BJ (cell line): ENCODE measurements around the gene EFHC1. TPM values are rescaled to one million over a fixed set of nuclear protein-coding genes. Genes with fewer than 3 reads are reported as not detected.

Source experiments
- CTCF ChIA-PET: fragments of 350-600 bp; formaldehyde crosslinking; extraction: SDS; loops from one replicate; lab custom pipeline; 2021; ENCODE audit warnings: antibody characterized with exemption, inconsistent platforms; lab: Yijun Ruan, JAX
- POLR2A ChIA-PET: fragments of 300-600 bp; sonication (Branson Sonifier 250); formaldehyde crosslinking; extraction: SDS; loops from one replicate; lab custom pipeline; 2021; ENCODE audit warnings: antibody characterized with exemption; lab: Charles Lee
- DNase-seq: peaks from one replicate; pipeline ENCODE4 v3.0.0-alpha.2; 2011; ENCODE audit warnings: low read depth
- H3K27me3 ChIP-seq: 2 replicates; pipeline ENCODE4 v1.6.0; 2011; ENCODE audit warnings: low read length; ENCODE audit not compliant: control insufficient read depth, insufficient read depth
- H3K36me3 ChIP-seq: 2 replicates; pipeline ENCODE4 v1.5.1; 2011; ENCODE audit warnings: low read length; ENCODE audit not compliant: control insufficient read depth, insufficient read depth
- H3K4me3 ChIP-seq: 2 replicates; pipeline ENCODE4 v1.5.1; 2011; ENCODE audit warnings: low read depth, mild to moderate bottlenecking, control low read depth, low read length
- CTCF ChIP-seq: IDR thresholded peaks from 2 replicates; pipeline ENCODE4 v1.5.1; 2011; ENCODE audit warnings: low read depth, mild to moderate bottlenecking, control low read depth, inconsistent platforms, low read length, moderate library complexity; ENCODE audit not compliant: insufficient read depth
- polyA plus RNA-seq: library from polyadenylated mRNA; depleted of rRNA; stranded (reverse); fragments of >200 nt; gene quantifications from 2 replicates; pipeline ENCODE4 v1.2.3, GENCODE V29; 2011

EFHC1 gene
- polyA plus RNA-seq, 1 experiment = 16.6 TPM

DNA sequence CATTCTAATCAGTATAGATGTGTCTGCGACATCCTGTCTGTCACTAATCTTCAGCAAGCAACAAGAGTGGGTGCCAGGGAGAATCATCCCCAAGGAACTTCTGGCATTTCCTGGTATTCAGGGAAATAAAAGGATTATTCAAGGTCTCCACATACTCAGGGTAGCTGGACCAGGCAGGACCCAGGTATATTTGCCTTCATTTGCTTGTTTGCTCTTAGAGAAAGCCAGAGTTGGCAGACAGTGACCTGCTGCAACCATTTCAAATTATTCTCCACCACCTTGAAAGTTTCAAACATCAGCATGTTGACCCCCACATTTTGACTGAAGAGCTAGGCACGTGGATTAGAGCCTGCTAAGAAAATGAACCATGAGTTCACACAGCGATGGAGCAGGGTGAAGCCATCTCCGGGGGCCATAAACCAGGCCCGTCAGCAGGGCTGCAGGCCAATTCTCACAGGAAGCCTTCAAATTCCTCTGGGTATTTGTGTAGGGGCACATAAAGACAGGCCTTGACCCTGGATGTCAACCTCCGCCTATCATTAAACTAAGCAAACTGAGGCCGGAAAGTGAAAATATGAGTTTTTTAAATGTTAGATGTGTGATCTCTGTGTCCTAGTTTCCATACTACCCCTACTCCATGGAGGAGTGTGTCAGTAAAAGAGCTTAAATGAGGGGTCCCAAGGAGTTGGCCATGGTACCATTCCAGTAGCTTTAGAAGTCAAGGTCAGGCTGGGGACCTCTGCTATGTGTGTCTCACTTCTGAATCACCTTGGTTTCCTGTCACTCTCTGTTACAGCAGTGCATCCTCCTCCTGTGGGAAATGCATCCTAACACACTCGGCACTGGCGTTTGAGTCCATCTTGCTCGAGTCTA lies 123.8 kb downstream of the EFHC1 start:
- no peak for DNase-seq
- CTCF ChIA-PET = interaction anchor here (0.7 to 3.8 kb wide), 6 partner anchors 12 to 339 kb away, joined by 3 to 20 read pairs (median 4); partner anchors contain the start of gene TRAM2
- TF ChIP-seq CTCF = no peak
- Histone ChIP-seq H3K4me3 (no peak overlapping the region), H3K27me3 (no peaks in the 10 kb centered on the region), H3K36me3 (0 out of 2 replicates have a peak, but pooled peaks cover 1% of the 10 kb centered on the region)
- POLR2A ChIA-PET = no interaction called here

DNA sequence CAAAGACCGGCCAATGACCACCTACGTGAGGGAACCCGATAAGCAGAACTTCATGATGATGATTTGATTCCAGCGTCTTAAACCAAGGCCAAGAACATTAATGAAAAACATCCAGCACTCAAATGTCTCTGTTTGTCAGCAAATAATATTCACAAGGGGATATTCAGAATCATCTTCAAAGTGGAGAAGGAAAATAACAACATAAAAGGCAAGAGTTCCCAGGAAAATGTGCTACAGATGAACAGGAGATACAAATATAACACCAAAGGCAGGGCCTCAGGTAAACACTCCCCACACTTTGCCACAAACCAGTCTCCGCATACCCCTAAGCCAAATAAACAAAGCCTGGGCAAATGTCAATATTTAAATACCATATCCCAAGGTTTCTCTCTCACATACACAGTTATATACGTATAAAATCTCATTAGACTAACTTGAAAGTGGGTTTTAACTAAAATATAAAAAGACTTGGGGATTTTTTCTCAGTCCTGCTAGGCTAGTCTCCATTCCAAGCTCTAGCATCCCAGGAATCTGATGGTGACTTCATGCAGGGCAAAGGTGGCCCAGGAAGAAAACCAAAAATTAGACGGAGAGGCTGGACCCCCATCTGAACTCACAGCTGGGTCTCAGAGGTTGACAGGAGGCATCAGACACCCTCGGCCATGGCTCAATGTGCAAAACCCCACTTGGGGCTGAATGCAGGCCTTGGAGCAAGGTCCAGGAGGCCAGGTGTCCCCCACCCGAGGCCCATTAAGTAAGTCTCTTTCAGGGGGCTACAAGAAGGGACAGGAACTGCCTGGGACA lies 124.7 kb downstream of the EFHC1 start:
- H3K4me3 ChIP-seq = no peak overlapping the region
- no peak for TF ChIP-seq CTCF
- no peaks in the 10 kb centered on the region for H3K27me3 ChIP-seq
- H3K36me3 ChIP-seq = 0 out of 2 replicates have a peak, but pooled peaks cover 1% of the 10 kb centered on the region
- POLR2A ChIA-PET = no interaction called here
- CTCF ChIA-PET = interaction anchor here (1.1 to 2.7 kb wide), 3 partner anchors 31 to 128 kb away, joined by 4 to 10 read pairs (median 5); partner anchors contain the start of gene TRAM2
- no peak for DNase-seq

GRCh38 chr6:52545406-52546119 lies 125.4 kb downstream of the EFHC1 start:
- CTCF ChIA-PET = interaction anchor here (0.6 to 2.0 kb wide), 4 partner anchors 29 to 184 kb away, joined by 3 to 5 read pairs (median 4); partner anchors contain the start of gene TRAM2
- POLR2A ChIA-PET = no interaction called here

DNA sequence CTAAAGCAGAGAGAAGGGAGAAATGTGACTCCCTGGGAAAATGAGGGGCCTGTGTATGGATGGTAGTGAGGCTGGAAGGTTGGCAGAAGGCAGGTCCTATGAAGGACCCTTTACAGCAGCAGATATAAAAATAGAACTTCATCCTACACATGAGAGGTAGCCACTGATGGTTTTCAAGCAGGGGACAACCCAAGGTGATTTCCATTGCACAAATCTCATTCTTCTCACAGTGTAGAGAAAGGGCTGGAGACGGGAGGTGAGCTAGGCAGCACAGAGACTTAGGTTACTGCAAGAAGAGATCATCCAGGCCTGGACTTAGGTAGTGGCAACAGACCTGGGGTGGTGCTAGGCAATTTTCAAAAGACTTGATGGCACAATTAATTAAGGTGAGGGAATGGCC lies 126.0 kb downstream of the EFHC1 start:
- H3K36me3 ChIP-seq = 0 out of 2 replicates have a peak, but pooled peaks cover 1% of the 10 kb centered on the region
- H3K27me3 ChIP-seq = no peaks in the 10 kb centered on the region
- no peak overlapping the region for H3K4me3 ChIP-seq
- no peak for TF ChIP-seq CTCF
- POLR2A ChIA-PET = no interaction called here
- no peak for DNase-seq
- CTCF ChIA-PET = interaction anchor here (2.0 kb wide), 1 partner anchor 30 kb away, joined by 5 read pairs; the partner anchor contains the start of gene TRAM2

More at GRCh38 chr6:52545406-52546119, 125.4 kb downstream of the EFHC1 start:
- DNase-seq = no peak
- H3K4me3 ChIP-seq = no peak overlapping the region
- H3K36me3 ChIP-seq = 0 out of 2 replicates have a peak, but pooled peaks cover 1% of the 10 kb centered on the region
- no peak for TF ChIP-seq CTCF
- no peaks in the 10 kb centered on the region for H3K27me3 ChIP-seq
